ENCODE data around the gene ATP11A. TPM values are rescaled to one million over a fixed set of nuclear protein-coding genes. Genes with fewer than 3 reads are reported as not detected.

Gene ATP11A
- total RNA-seq, 1 donor from 2014 or later, result 211 TPM

DNA sequence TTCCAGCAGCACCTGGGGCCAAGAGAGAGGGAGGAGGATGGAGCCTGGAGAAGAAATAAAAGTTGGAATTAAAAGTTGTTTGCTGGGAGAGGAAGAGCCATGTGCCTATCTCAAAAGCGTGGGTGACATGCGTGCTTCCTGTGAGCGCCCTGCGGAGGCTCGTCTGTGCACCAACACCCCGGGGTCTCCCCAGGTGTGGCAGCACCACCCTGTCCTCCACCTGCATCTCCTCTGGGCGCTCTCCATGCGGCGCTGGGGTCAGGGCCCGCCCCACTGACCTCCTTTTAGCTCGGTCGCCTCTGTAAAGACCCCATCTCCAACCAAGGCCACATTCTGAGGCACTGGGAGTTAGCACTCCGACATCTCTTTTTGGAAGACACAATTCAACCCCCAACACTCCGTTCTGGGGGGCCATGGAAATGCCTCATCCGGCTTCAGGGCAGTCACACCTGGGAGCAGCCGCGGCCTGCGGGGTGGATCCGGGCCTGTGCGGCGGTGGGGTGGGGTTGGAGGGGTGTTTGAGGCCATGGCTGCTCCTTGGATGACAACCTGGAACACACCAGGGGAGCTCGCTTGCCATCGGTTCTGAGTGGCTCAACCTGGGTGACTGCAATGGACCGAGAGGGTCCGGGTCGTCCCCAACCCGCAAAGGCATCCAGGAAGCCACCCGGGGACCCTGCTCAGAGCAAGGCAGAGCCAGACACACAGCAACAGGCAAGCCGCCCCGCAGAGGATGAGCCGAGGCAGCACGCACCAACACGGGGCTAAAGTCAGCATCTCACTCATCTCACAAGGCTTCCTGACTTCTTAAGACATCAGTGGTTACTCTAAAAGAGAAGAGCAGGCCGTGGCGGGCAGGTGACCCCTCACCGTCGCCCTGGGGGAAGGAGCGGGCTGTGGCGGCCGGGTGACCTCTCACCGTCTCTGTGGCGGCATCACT, 199.8 kb downstream of the ATP11A start:
- H3K27ac Mint-ChIP-seq (ENCODE audit: unreplicated experiment), result no peak overlapping the region
- no peak for DNase-seq (ENCODE audit: low spot score)
- TF ChIP-seq, protein P1, sequence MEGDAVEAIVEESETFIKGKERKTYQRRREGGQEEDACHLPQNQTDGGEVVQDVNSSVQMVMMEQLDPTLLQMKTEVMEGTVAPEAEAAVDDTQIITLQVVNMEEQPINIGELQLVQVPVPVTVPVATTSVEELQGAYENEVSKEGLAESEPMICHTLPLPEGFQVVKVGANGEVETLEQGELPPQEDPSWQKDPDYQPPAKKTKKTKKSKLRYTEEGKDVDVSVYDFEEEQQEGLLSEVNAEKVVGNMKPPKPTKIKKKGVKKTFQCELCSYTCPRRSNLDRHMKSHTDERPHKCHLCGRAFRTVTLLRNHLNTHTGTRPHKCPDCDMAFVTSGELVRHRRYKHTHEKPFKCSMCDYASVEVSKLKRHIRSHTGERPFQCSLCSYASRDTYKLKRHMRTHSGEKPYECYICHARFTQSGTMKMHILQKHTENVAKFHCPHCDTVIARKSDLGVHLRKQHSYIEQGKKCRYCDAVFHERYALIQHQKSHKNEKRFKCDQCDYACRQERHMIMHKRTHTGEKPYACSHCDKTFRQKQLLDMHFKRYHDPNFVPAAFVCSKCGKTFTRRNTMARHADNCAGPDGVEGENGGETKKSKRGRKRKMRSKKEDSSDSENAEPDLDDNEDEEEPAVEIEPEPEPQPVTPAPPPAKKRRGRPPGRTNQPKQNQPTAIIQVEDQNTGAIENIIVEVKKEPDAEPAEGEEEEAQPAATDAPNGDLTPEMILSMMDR (IDR thresholded peaks at IDR 0.05; ENCODE audit: unreplicated experiment), result no peak
- no peaks in the 10 kb centered on the region for H3K9me3 Mint-ChIP-seq (ENCODE audit: unreplicated experiment)
- peaks cover 18% of the 10 kb centered on the region for H3K4me1 Mint-ChIP-seq (ENCODE audit: unreplicated experiment)
- peaks cover 27% of the 10 kb centered on the region for H3K27me3 Mint-ChIP-seq (ENCODE audit: unreplicated experiment)
- no peak overlapping the region for H3K4me3 Mint-ChIP-seq (ENCODE audit: unreplicated experiment)
- H3K36me3 Mint-ChIP-seq (ENCODE audit: low read depth, unreplicated experiment), result peaks cover 3% of the 10 kb centered on the region

- no peak for DNase-seq (ENCODE audit: low spot score)
- H3K4me1 Mint-ChIP-seq (ENCODE audit: unreplicated experiment), result peaks cover 18% of the 10 kb centered on the region
- H3K27ac Mint-ChIP-seq (ENCODE audit: unreplicated experiment), result no peak overlapping the region
- no peaks in the 10 kb centered on the region for H3K9me3 Mint-ChIP-seq (ENCODE audit: unreplicated experiment)
- peaks cover 23% of the 10 kb centered on the region for H3K27me3 Mint-ChIP-seq (ENCODE audit: unreplicated experiment)
- H3K36me3 Mint-ChIP-seq (ENCODE audit: low read depth, unreplicated experiment), result no peaks in the 10 kb centered on the region
- H3K4me3 Mint-ChIP-seq (ENCODE audit: unreplicated experiment), result no peak overlapping the region
- TF ChIP-seq, protein P1 (IDR thresholded peaks at IDR 0.05; ENCODE audit: unreplicated experiment), result no peak
These were observed 200.7 kb downstream of the ATP11A start for GRCh38 chr13:112890316-112891145.

GRCh38 chr13:112891477-112892401, 201.9 kb downstream of the ATP11A start:
- no peak overlapping the region for H3K27ac Mint-ChIP-seq (ENCODE audit: unreplicated experiment)

DNA sequence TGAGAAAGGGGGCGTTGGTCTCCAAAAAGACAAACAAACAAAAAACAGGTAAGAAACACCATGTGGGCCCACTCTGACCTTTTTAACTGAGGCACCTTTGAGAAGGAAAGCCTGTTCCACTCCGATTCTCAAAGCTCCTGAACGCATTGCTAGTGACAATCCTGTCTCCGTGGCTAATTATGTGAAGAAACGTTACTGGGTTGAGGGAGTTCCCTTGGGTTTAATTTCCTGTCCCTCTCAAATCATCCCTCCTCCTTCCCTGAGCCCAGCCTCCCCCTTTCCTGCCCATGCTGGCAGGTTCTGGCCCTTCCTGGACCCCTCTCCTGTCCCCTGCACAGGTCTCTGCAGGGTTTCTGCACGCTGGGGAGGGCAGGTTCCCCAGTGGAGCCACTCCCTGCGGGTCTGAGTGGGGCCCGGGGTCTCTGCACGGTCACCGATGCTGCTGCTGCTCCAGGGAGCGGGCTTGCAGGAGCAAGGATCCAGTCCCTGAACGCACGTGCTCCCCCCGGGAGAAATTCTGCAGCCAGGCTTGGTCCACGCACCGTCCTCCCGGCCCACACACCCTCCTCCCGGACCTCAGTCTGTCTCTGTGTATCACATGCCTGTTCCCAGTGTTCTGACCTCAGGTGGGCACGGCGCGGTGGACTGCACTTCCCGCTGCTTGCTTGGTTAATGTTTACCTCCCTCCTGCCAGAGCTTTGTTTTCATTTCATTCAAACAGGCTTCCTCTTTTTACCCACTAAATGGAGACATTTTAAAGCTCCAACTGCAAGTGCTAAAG, 202.8 kb downstream of the ATP11A start:
- peaks cover 18% of the 10 kb centered on the region for H3K4me1 Mint-ChIP-seq (ENCODE audit: unreplicated experiment)
- no peaks in the 10 kb centered on the region for H3K9me3 Mint-ChIP-seq (ENCODE audit: unreplicated experiment)
- peaks cover 19% of the 10 kb centered on the region for H3K27me3 Mint-ChIP-seq (ENCODE audit: unreplicated experiment)
- no peaks in the 10 kb centered on the region for H3K36me3 Mint-ChIP-seq (ENCODE audit: low read depth, unreplicated experiment)
- H3K4me3 Mint-ChIP-seq (ENCODE audit: unreplicated experiment), result peak overlapping the region; percentile 86
- TF ChIP-seq, protein P1 (IDR thresholded peaks at IDR 0.05; ENCODE audit: unreplicated experiment), result no peak
- no peak for DNase-seq (ENCODE audit: low spot score)
- H3K27ac Mint-ChIP-seq (ENCODE audit: unreplicated experiment), result peak overlapping the region; percentile 68

More at GRCh38 chr13:112891477-112892401, 201.9 kb downstream of the ATP11A start:
- no peaks in the 10 kb centered on the region for H3K36me3 Mint-ChIP-seq (ENCODE audit: low read depth, unreplicated experiment)
- H3K4me1 Mint-ChIP-seq (ENCODE audit: unreplicated experiment), result peaks cover 18% of the 10 kb centered on the region
- TF ChIP-seq, protein P1 (IDR thresholded peaks at IDR 0.05; ENCODE audit: unreplicated experiment), result no peak
- H3K27me3 Mint-ChIP-seq (ENCODE audit: unreplicated experiment), result peaks cover 23% of the 10 kb centered on the region
- DNase-seq (ENCODE audit: low spot score), result no peak
- H3K9me3 Mint-ChIP-seq (ENCODE audit: unreplicated experiment), result no peaks in the 10 kb centered on the region
- H3K4me3 Mint-ChIP-seq (ENCODE audit: unreplicated experiment), result no peak overlapping the region

All from endothelial cell (in vitro differentiated cells).